CD8-positive, alpha-beta memory T cell (primary cell): ENCODE measurements around the gene OR52E1. TPM values are rescaled to one million over a fixed set of nuclear protein-coding genes. Genes with fewer than 3 reads are reported as not detected.
"Not testable (repeated sequence)": the region's sequence is repeated elsewhere in the genome, so short reads cannot be mapped to it uniquely, and the experiment has no call there.

Experiments
- CTCF ChIA-PET: fragments of 350-600 bp; sonication (Branson Sonifier 250); formaldehyde crosslinking; loops from one replicate; lab custom pipeline; 2021; ENCODE audit warnings: antibody characterized with exemption; lab: Charles Lee
- POLR2A ChIA-PET: fragments of 350-600 bp; sonication (Branson Sonifier 250); formaldehyde crosslinking; loops from one replicate; lab custom pipeline; 2021; ENCODE audit warnings: antibody characterized with exemption; lab: Charles Lee
- DNase-seq, 5 donors: peaks; one replicate each; pipeline versions ENCODE4 v3.0.0 to v3.0.0-alpha.2; 2020 to 2022; ENCODE audit warnings: mixed read lengths in 1 of 5
- H3K27ac ChIP-seq: one replicate; pipeline ENCODE4 v1.7.0; 2013; ENCODE audit warnings: low read depth, mild to moderate bottlenecking, low read length, moderate library complexity
- H3K27me3 ChIP-seq: 2 replicates; pipeline ENCODE4 v1.7.0; 2013; ENCODE audit warnings: low read length, mild to moderate bottlenecking; ENCODE audit not compliant: insufficient read depth, poor library complexity, severe bottlenecking
- H3K36me3 ChIP-seq: 2 replicates; pipeline ENCODE4 v1.7.0; 2013; ENCODE audit warnings: mild to moderate bottlenecking, low read length, moderate library complexity; ENCODE audit not compliant: insufficient read depth
- H3K4me1 ChIP-seq: 2 replicates; pipeline ENCODE4 v1.7.0; 2013; ENCODE audit warnings: mild to moderate bottlenecking, low read length, moderate library complexity; ENCODE audit not compliant: insufficient read depth
- H3K4me3 ChIP-seq: 2 replicates; pipeline ENCODE4 v1.7.0; 2013; ENCODE audit warnings: mild to moderate bottlenecking, low read length
- H3K9me3 ChIP-seq: 2 replicates; pipeline ENCODE4 v1.7.0; 2013; ENCODE audit warnings: mild to moderate bottlenecking, low read length
- H3K27ac Mint-ChIP-seq, 8 donors: one replicate each; pipeline ENCODE4 v1.8.0; 2020 to 2021; ENCODE audit warnings: mixed read lengths in 8 of 8, mild to moderate bottlenecking in 6 of 8, inconsistent platforms in 3 of 8, moderate library complexity in 3 of 8
- H3K27me3 Mint-ChIP-seq, 2 donors: one replicate each; pipeline ENCODE4 v1.8.0; 2020 to 2021; ENCODE audit warnings: mixed read lengths in 2 of 2, mild to moderate bottlenecking in 1 of 2, moderate library complexity in 1 of 2
- H3K36me3 Mint-ChIP-seq, 3 donors: one replicate each; pipeline ENCODE4 v1.8.0; 2020 to 2021; ENCODE audit warnings: mixed read lengths in 3 of 3, inconsistent platforms in 1 of 3, mild to moderate bottlenecking in 1 of 3
- H3K4me1 Mint-ChIP-seq, 3 donors: one replicate each; pipeline ENCODE4 v1.8.0; 2020 to 2021; ENCODE audit warnings: mixed read lengths in 3 of 3, inconsistent platforms in 1 of 3, mild to moderate bottlenecking in 1 of 3
- H3K4me3 Mint-ChIP-seq, 7 donors: one replicate each; pipeline ENCODE4 v1.8.0; 2020 to 2021; ENCODE audit warnings: mixed read lengths in 7 of 7, mild to moderate bottlenecking in 6 of 7, moderate library complexity in 4 of 7, inconsistent platforms in 2 of 7
- H3K9me3 Mint-ChIP-seq, 5 donors: one replicate each; pipeline ENCODE4 v1.8.0; 2020 to 2022; ENCODE audit warnings: mixed read lengths in 5 of 5, mild to moderate bottlenecking in 3 of 5, moderate library complexity in 2 of 5, inconsistent platforms in 1 of 5
- polyA plus RNA-seq: library from polyadenylated mRNA; unstranded; fragments of 300-500 nt; fragmentation: Illumina TruSeq; gene quantifications from one replicate; pipeline ENCODE4 v1.2.3, GENCODE V29; 2021
- total RNA-seq, 2 experiments: library from RNA; stranded (reverse); gene quantifications; one replicate each; pipeline ENCODE4 v1.2.3, GENCODE V29; 2021

Gene OR52E1
- total and polyA plus RNA-seq, 3 experiments from 2014 or later: not detected

DNA sequence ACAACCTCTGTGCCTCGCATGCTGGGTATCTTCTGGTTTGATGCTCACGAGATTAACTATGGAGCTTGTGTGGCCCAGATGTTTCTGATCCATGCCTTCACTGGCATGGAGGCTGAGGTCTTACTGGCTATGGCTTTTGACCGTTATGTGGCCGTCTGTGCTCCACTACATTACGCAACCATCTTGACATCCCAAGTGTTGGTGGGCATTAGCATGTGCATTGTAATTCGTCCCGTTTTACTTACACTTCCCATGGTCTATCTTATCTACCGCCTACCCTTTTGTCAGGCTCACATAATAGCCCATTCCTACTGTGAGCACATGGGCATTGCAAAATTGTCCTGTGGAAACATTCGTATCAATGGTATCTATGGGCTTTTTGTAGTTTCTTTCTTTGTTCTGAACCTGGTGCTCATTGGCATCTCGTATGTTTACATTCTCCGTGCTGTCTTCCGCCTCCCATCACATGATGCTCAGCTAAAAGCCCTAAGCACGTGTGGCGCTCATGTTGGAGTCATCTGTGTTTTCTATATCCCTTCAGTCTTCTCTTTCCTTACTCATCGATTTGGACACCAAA lies 22.5 kb upstream of the OR52E1 start:
- Histone ChIP-seq H3K36me3 (no peaks in the 10 kb centered on the region), H3K9me3 (no peaks in the 10 kb centered on the region), H3K4me3 (no peak overlapping the region), H3K27ac (no peak overlapping the region), H3K4me1 (no peaks in the 10 kb centered on the region), H3K27me3 (no peaks in the 10 kb centered on the region)
- CTCF ChIA-PET: no interaction called here
- no peak for DNase-seq
- POLR2A ChIA-PET: no interaction called here
- H3K9me3 Mint-ChIP-seq: no peaks in the 10 kb centered on the region
- no peaks in the 10 kb centered on the region for H3K27me3 Mint-ChIP-seq
- H3K4me1 Mint-ChIP-seq: no peaks in the 10 kb centered on the region
- H3K4me3 Mint-ChIP-seq: no peak overlapping the region
- H3K27ac Mint-ChIP-seq: no peak overlapping the region
- no peaks in the 10 kb centered on the region for H3K36me3 Mint-ChIP-seq

DNA sequence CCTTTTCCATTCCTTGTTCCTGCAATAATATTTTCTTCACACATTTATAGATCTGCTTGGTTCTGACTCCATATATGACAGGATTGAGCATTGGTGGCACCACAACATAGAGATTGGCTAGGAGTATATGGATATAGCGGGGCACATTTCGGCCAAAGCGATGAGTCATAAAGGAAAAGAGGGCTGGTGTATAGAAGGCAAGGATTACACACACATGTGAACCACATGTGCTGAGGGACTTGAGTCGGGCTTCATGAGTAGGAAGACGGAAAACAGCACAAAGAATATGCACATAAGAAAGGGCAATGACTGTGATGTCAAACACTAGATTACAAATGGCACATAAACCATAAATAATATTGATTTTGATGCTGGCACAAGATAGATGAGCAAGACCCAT lies 10.7 kb upstream of the OR52E1 start:
- H3K36me3 ChIP-seq, H3K27ac Mint-ChIP-seq, H3K4me1 ChIP-seq, H3K27ac ChIP-seq, CTCF ChIA-PET, POLR2A ChIA-PET, H3K36me3 Mint-ChIP-seq, H3K4me3 ChIP-seq, DNase-seq, H3K9me3 ChIP-seq, H3K27me3 Mint-ChIP-seq, H3K27me3 ChIP-seq, H3K4me1 Mint-ChIP-seq, H3K4me3 Mint-ChIP-seq: not testable (repeated sequence)
- peaks cover 0 to 11% (median 3%) of the 10 kb centered on the region in 5 donors for H3K9me3 Mint-ChIP-seq

- H3K27ac Mint-ChIP-seq: no peak within 1 kb of the TSS
- Histone ChIP-seq H3K4me1 (no peaks in the 10 kb centered on the region), H3K9me3 (no peaks in the 10 kb centered on the region), H3K27me3 (no peaks in the 10 kb centered on the region), H3K4me3 (no peak within 1 kb of the TSS), H3K36me3 (no peaks in the 10 kb centered on the region), H3K27ac (no peak within 1 kb of the TSS)
- ChIA-PET POLR2A (no interaction called here), CTCF (no interaction called here)
- H3K4me1 Mint-ChIP-seq: no peaks in the 10 kb centered on the region
- peaks cover 0 to 1% of the 10 kb centered on the region in 2 donors for H3K27me3 Mint-ChIP-seq
- peaks cover 0 to 11% (median 3%) of the 10 kb centered on the region in 5 donors for H3K9me3 Mint-ChIP-seq
- no peak within 1 kb of the TSS for H3K4me3 Mint-ChIP-seq
- no peak for DNase-seq
- H3K36me3 Mint-ChIP-seq: no peaks in the 10 kb centered on the region
Observed at GRCh38 chr11:5059391-5059790, 10.0 kb upstream of the OR52E1 start, which contains the start of gene OR52E2. OR52E2 (minus strand) TSS chr11:5059627; CDS start chr11:5059627, 0 bp downstream.

DNA sequence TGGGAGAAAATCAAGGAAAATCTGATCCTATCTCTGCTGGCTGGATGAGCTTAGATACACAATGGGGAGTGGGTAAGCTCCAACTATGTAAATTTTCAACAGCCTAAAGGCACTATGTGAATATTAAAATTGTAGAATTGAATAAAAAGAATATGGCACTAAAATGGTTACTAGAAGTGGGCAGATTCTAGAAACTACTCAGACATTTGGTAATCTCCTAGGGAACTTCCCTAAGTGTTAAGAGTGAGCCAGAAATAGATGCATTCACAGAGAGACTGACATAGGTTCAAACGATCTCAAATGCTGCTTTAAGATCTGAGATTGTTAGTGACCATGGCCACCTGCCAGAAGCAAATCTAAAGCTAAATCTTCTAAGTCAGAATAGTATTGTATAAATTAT lies 4.3 kb upstream of the OR52E1 start:
- H3K27me3 ChIP-seq: no peaks in the 10 kb centered on the region
- H3K4me3 Mint-ChIP-seq: no peak overlapping the region
- H3K27ac ChIP-seq: no peak overlapping the region
- no peaks in the 10 kb centered on the region for H3K4me1 Mint-ChIP-seq
- H3K4me3 ChIP-seq: no peak overlapping the region
- POLR2A ChIA-PET: no interaction called here
- H3K36me3 Mint-ChIP-seq: no peaks in the 10 kb centered on the region
- peaks cover 0 to 2% (median 0%) of the 10 kb centered on the region in 5 donors for H3K9me3 Mint-ChIP-seq
- no peaks in the 10 kb centered on the region for H3K36me3 ChIP-seq
- peaks cover 0 to 1% of the 10 kb centered on the region in 2 donors for H3K27me3 Mint-ChIP-seq
- H3K9me3 ChIP-seq: no peaks in the 10 kb centered on the region
- no peak overlapping the region for H3K27ac Mint-ChIP-seq
- DNase-seq: no peak
- no peaks in the 10 kb centered on the region for H3K4me1 ChIP-seq
- CTCF ChIA-PET: no interaction called here

DNA sequence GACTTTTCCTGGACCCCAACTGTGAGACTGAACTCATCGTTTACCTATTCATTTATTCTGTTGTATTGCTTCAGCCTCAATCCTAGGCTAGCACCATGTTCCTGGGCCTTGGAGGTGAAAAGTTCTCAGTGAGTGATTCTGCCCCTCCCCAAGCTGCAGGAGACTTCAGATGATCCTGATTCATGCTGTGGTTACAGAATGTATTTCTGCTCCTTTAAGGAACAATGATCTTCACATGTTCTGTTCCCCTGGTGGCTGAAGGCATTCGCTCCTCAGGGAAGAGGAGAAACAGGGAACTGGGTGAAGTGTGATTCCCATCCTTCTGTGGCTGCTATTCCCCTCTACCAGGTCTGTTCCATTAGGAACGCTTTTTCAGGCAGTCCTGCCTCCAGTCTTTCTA lies 2.4 kb downstream of the OR52E1 start:
- Histone ChIP-seq H3K36me3 (no peaks in the 10 kb centered on the region), H3K4me1 (no peaks in the 10 kb centered on the region), H3K9me3 (no peaks in the 10 kb centered on the region), H3K4me3 (no peak overlapping the region), H3K27me3 (no peaks in the 10 kb centered on the region), H3K27ac (no peak overlapping the region)
- H3K9me3 Mint-ChIP-seq: peaks cover 0 to 3% (median 0%) of the 10 kb centered on the region in 5 donors
- H3K4me1 Mint-ChIP-seq: no peaks in the 10 kb centered on the region
- no peaks in the 10 kb centered on the region for H3K36me3 Mint-ChIP-seq
- no peak overlapping the region for H3K27ac Mint-ChIP-seq
- DNase-seq: no peak
- CTCF ChIA-PET: no interaction called here
- POLR2A ChIA-PET: no interaction called here
- H3K27me3 Mint-ChIP-seq: peaks cover 0 to 3% of the 10 kb centered on the region in 2 donors
- no peak overlapping the region for H3K4me3 Mint-ChIP-seq

- ChIA-PET CTCF (no interaction called here), POLR2A (no interaction called here)
- Mint-ChIP-seq H3K4me1 (no peaks in the 10 kb centered on the region), H3K27me3 (no peaks in the 10 kb centered on the region), H3K9me3 (no peaks in the 10 kb centered on the region), H3K4me3 (no peak overlapping the region), H3K27ac (no peak overlapping the region), H3K36me3 (no peaks in the 10 kb centered on the region)
- Histone ChIP-seq H3K4me3 (no peak overlapping the region), H3K27me3 (no peaks in the 10 kb centered on the region), H3K36me3 (no peaks in the 10 kb centered on the region), H3K4me1 (no peaks in the 10 kb centered on the region), H3K9me3 (no peaks in the 10 kb centered on the region), H3K27ac (no peak overlapping the region)
- DNase-seq: no peak
Observed at GRCh38 chr11:5081405-5081804, 12.0 kb downstream of the OR52E1 start.

DNA sequence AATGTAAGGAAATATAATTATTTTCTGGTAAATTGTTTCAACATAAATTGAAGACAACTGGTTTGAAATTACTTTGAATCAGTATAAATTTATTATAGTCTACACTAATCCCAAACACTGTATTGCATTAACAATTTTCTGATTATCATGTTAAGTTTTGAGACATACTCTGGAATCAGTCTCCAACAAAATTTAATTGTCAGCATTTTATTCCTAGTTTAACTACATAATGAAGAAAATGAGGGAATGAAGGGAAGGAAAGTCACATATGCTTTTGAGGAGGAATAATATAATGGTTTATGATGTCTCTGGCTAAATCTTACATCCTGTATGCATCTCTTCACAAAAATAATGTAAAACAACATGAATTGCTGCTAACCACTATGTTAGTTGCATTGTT lies 14.2 kb downstream of the OR52E1 start:
- H3K9me3 ChIP-seq: no peaks in the 10 kb centered on the region
- CTCF ChIA-PET: no interaction called here
- Mint-ChIP-seq H3K9me3 (peaks cover 0 to 2% (median 0%) of the 10 kb centered on the region in 5 donors), H3K27me3 (no peaks in the 10 kb centered on the region), H3K4me3 (no peak overlapping the region), H3K36me3 (no peaks in the 10 kb centered on the region), H3K4me1 (no peaks in the 10 kb centered on the region), H3K27ac (no peak overlapping the region)
- no peaks in the 10 kb centered on the region for H3K27me3 ChIP-seq
- no peak overlapping the region for H3K27ac ChIP-seq
- H3K4me1 ChIP-seq: no peaks in the 10 kb centered on the region
- no peak overlapping the region for H3K4me3 ChIP-seq
- no peak for DNase-seq
- POLR2A ChIA-PET: no interaction called here
- no peaks in the 10 kb centered on the region for H3K36me3 ChIP-seq

GRCh38 chr11:5088556-5088955 lies 19.2 kb downstream of the OR52E1 start:
- ChIA-PET CTCF (no interaction called here), POLR2A (no interaction called here)
- Histone ChIP-seq H3K27me3 (no peaks in the 10 kb centered on the region), H3K9me3 (no peaks in the 10 kb centered on the region), H3K36me3 (no peaks in the 10 kb centered on the region), H3K27ac (no peak overlapping the region), H3K4me3 (no peak overlapping the region), H3K4me1 (no peaks in the 10 kb centered on the region)
- DNase-seq: no peak
- H3K27ac Mint-ChIP-seq: no peak overlapping the region
- no peaks in the 10 kb centered on the region for H3K4me1 Mint-ChIP-seq
- H3K36me3 Mint-ChIP-seq: no peaks in the 10 kb centered on the region
- peaks cover 0 to 5% of the 10 kb centered on the region in 2 donors for H3K27me3 Mint-ChIP-seq
- H3K4me3 Mint-ChIP-seq: no peak overlapping the region
- peaks cover 0 to 2% (median 0%) of the 10 kb centered on the region in 5 donors for H3K9me3 Mint-ChIP-seq
